H9 (cell line): Measurements from ENCODE around the gene DYRK1B. TPM values are rescaled to one million over a fixed set of nuclear protein-coding genes. Genes with fewer than 3 reads are reported as not detected.
"Not testable (repeated sequence)": the region's sequence is repeated elsewhere in the genome, so short reads cannot be mapped to it uniquely, and the experiment has no call there.

Experiments
- DNase-seq: peaks from one replicate; pipeline ENCODE4 v3.0.0-alpha.2; 2017
- H2AFZ ChIP-seq: one replicate; pipeline ENCODE4 v1.6.1; 2013; ENCODE audit warnings: mild to moderate bottlenecking, low read length, control low read depth, moderate library complexity
- H2AK5ac ChIP-seq: 2 replicates; pipeline ENCODE4 v1.6.1; 2013; ENCODE audit warnings: low read length, control low read depth, mixed read lengths; ENCODE audit not compliant: insufficient read length
- H2BK120ac ChIP-seq: one replicate; pipeline ENCODE4 v1.6.1; 2013; ENCODE audit warnings: low read depth, mild to moderate bottlenecking, low read length, control low read depth, inconsistent platforms; ENCODE audit not compliant: poor library complexity, severe bottlenecking
- H2BK12ac ChIP-seq: 2 replicates; pipeline ENCODE4 v1.6.1; 2013; ENCODE audit warnings: low read length, control low read depth, mixed read lengths, low read depth; ENCODE audit not compliant: insufficient read length
- H2BK15ac ChIP-seq: 2 replicates; pipeline ENCODE4 v1.6.1; 2013; ENCODE audit warnings: low read depth, low read length, control low read depth
- H2BK20ac ChIP-seq: one replicate; pipeline ENCODE4 v1.6.1; 2013; ENCODE audit warnings: low read depth, mild to moderate bottlenecking, low read length, control low read depth, inconsistent platforms; ENCODE audit not compliant: poor library complexity, severe bottlenecking
- H2BK5ac ChIP-seq: 2 replicates; pipeline ENCODE4 v1.6.1; 2013; ENCODE audit warnings: low read length, control low read depth, mixed read lengths; ENCODE audit not compliant: insufficient read length
- H3K14ac ChIP-seq: 2 replicates; pipeline ENCODE4 v1.6.1; 2013; ENCODE audit warnings: low read length, control low read depth; ENCODE audit not compliant: insufficient read depth
- H3K18ac ChIP-seq: 2 replicates; pipeline ENCODE4 v1.6.1; 2013; ENCODE audit warnings: low read depth, mild to moderate bottlenecking, mixed read lengths, low read length, control low read depth; ENCODE audit not compliant: insufficient read length
- H3K23ac ChIP-seq: 2 replicates; pipeline ENCODE4 v1.6.1; 2013; ENCODE audit warnings: low read length, control low read depth, mixed read lengths, low read depth; ENCODE audit not compliant: insufficient read length
- H3K23me2 ChIP-seq: 2 replicates; pipeline ENCODE4 v1.6.1; 2013; ENCODE audit warnings: low read depth, mild to moderate bottlenecking, mixed read lengths, low read length, control low read depth; ENCODE audit not compliant: insufficient read length, poor library complexity, severe bottlenecking
- H3K27ac ChIP-seq: 2 replicates; pipeline ENCODE4 v1.5.1; 2013; ENCODE audit warnings: low read length, control low read depth, mixed read lengths, low read depth; ENCODE audit not compliant: insufficient read length
- H3K27me3 ChIP-seq: 2 replicates; pipeline ENCODE4 v1.6.1; 2013; ENCODE audit warnings: low read length, control low read depth, inconsistent platforms; ENCODE audit not compliant: insufficient read depth
- H3K4ac ChIP-seq: 2 replicates; pipeline ENCODE4 v1.6.1; 2013; ENCODE audit warnings: low read depth, mild to moderate bottlenecking, control low read depth, inconsistent platforms, low read length, moderate library complexity
- H3K4me1 ChIP-seq: 2 replicates; pipeline ENCODE4 v1.6.1; 2013; ENCODE audit warnings: low read length, control low read depth, inconsistent platforms; ENCODE audit not compliant: insufficient read depth
- H3K4me2 ChIP-seq: 2 replicates; pipeline ENCODE4 v1.6.1; 2013; ENCODE audit warnings: low read length, control low read depth, mixed read lengths; ENCODE audit not compliant: insufficient read length, insufficient read depth
- H3K56ac ChIP-seq: 2 replicates; pipeline ENCODE4 v1.6.1; 2013; ENCODE audit warnings: low read depth, mild to moderate bottlenecking, mixed read lengths, low read length, control low read depth; ENCODE audit not compliant: insufficient read length
- H3K79me1 ChIP-seq: 2 replicates; pipeline ENCODE4 v1.6.1; 2013; ENCODE audit warnings: low read depth, mild to moderate bottlenecking, moderate library complexity, low read length, control low read depth, inconsistent platforms; ENCODE audit not compliant: insufficient read depth, poor library complexity, severe bottlenecking
- H3K79me2 ChIP-seq: 2 replicates; pipeline ENCODE4 v1.6.1; 2013; ENCODE audit warnings: low read length, control low read depth, inconsistent platforms; ENCODE audit not compliant: insufficient read depth
- H3K9ac ChIP-seq: 2 replicates; pipeline ENCODE4 v1.6.1; 2013; ENCODE audit warnings: low read length, control low read depth, mixed read lengths; ENCODE audit not compliant: insufficient read length; ENCODE audit errors: extremely low read depth
- H3K9me3 ChIP-seq: one replicate; pipeline ENCODE4 v1.6.1; 2013; ENCODE audit warnings: low read depth, low read length, inconsistent platforms; ENCODE audit not compliant: control insufficient read depth
- H3T11ph ChIP-seq: one replicate; pipeline ENCODE4 v1.6.1; 2013; ENCODE audit warnings: mild to moderate bottlenecking, low read length, control low read depth, inconsistent platforms
- H4K20me1 ChIP-seq: one replicate; pipeline ENCODE4 v1.6.1; 2013; ENCODE audit not compliant: control insufficient read depth, insufficient read length, insufficient read depth
- H4K5ac ChIP-seq: 2 replicates; pipeline ENCODE4 v1.6.1; 2013; ENCODE audit warnings: low read depth, mild to moderate bottlenecking, mixed read lengths, low read length, control low read depth; ENCODE audit not compliant: insufficient read length
- H4K8ac ChIP-seq: replicated peaks from 2 replicates; pipeline ENCODE4 v1.6.1; 2013; ENCODE audit warnings: low read length, control low read depth, mixed read lengths, low read depth; ENCODE audit not compliant: insufficient read length
- H4K91ac ChIP-seq: 2 replicates; pipeline ENCODE4 v1.6.1; 2013; ENCODE audit warnings: low read depth, mild to moderate bottlenecking, moderate library complexity, mixed read lengths, low read length, control low read depth; ENCODE audit not compliant: insufficient read length
- H3K27ac Mint-ChIP-seq, 3 experiments: 2 replicates in 2 of 3; 3 replicates in 1 of 3; pipeline ENCODE4 v1.8.0; 2020 to 2021; ENCODE audit warnings: mixed read lengths in 3 of 3, mild to moderate bottlenecking in 1 of 3, moderate library complexity in 1 of 3
- H3K27me3 Mint-ChIP-seq: 2 replicates; pipeline ENCODE4 v1.8.0; 2021; ENCODE audit warnings: low read depth, mild to moderate bottlenecking, moderate library complexity, mixed read lengths
- H3K36me3 Mint-ChIP-seq, 3 experiments: 2 replicates in 2 of 3; 3 replicates in 1 of 3; pipeline ENCODE4 v1.8.0; 2020 to 2021; ENCODE audit warnings: low read depth in 3 of 3, mixed read lengths in 3 of 3; ENCODE audit not compliant: insufficient read depth in 1 of 3
- H3K4me1 Mint-ChIP-seq, 2 experiments: 2 replicates each; pipeline ENCODE4 v1.8.0; 2020; ENCODE audit warnings: mixed read lengths in 2 of 2
- H3K4me3 Mint-ChIP-seq, 2 experiments: 2 replicates in 1 of 2; 3 replicates in 1 of 2; pipeline ENCODE4 v1.8.0; 2020 to 2021; ENCODE audit warnings: mild to moderate bottlenecking in 2 of 2, mixed read lengths in 2 of 2, moderate library complexity in 1 of 2
- H3K9me3 Mint-ChIP-seq, 2 experiments: 2 replicates in 1 of 2; 3 replicates in 1 of 2; pipeline ENCODE4 v1.8.0; 2020; ENCODE audit warnings: mild to moderate bottlenecking in 2 of 2, mixed read lengths in 2 of 2, moderate library complexity in 1 of 2
- WGBS: extraction: QIAGEN DNeasy Blood & Tissue Kit; methylation state at CpG from one replicate; pipeline ENCODE4 v1.1.7; 2013; ENCODE audit warnings: missing lambda C conversion rate, low lambda C conversion rate, mixed read lengths; ENCODE audit not compliant: insufficient read length; ENCODE audit errors: extremely low coverage; 5-methylcytosine and 5-hydroxymethylcytosine counted together
- total RNA-seq: library from RNA; stranded (reverse); gene quantifications from 2 replicates; pipeline ENCODE4 v1.2.1, GENCODE V29; 2021

DYRK1B gene
- total RNA-seq, 1 experiment from 2014 or later, result 14.3 TPM

DNA sequence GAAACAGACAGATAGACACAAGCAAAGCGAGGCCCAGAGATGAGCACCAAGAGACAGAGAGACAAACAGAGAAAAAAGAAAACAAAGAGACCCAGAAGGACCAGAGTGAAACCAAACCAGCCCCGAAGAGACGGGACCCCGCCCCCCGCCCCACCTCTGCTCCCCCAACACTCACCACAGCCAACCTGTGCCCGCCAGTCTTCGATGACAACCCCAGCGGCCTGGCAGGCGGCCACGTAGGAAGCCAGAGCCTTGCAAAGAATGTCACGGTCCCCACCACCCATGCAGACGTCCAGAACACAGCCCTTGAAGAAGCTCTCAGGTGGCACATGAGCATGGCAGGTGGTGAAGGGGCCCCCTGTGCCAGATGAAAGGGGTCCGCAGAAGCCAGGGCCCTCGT lies 43.5 kb upstream of the DYRK1B start:
- H3K56ac ChIP-seq, H3K4me3 Mint-ChIP-seq, H2BK20ac ChIP-seq, H2BK120ac ChIP-seq, H3K79me2 ChIP-seq, H3K36me3 Mint-ChIP-seq, DNase-seq, H4K20me1 ChIP-seq, H3K27me3 ChIP-seq, H3K14ac ChIP-seq, H3K4me2 ChIP-seq, H3K79me1 ChIP-seq, H3K9ac ChIP-seq, H4K5ac ChIP-seq, H3K18ac ChIP-seq, H2BK12ac ChIP-seq, H3K23me2 ChIP-seq, H4K8ac ChIP-seq, H2AK5ac ChIP-seq, H3K4me1 Mint-ChIP-seq, H3T11ph ChIP-seq, H3K27me3 Mint-ChIP-seq, H3K27ac ChIP-seq, H3K4ac ChIP-seq, H3K9me3 Mint-ChIP-seq, H2BK5ac ChIP-seq, H3K9me3 ChIP-seq, H2BK15ac ChIP-seq, H3K4me1 ChIP-seq, H3K23ac ChIP-seq, H4K91ac ChIP-seq, H2AFZ ChIP-seq: not testable (repeated sequence)
- peak overlapping the region in 1 of 3 experiments; percentile 48; a peak in 1 of 7 replicates for H3K27ac Mint-ChIP-seq
- no CpG with 5 or more reads among the region's 14 CpGs for WGBS

DNA sequence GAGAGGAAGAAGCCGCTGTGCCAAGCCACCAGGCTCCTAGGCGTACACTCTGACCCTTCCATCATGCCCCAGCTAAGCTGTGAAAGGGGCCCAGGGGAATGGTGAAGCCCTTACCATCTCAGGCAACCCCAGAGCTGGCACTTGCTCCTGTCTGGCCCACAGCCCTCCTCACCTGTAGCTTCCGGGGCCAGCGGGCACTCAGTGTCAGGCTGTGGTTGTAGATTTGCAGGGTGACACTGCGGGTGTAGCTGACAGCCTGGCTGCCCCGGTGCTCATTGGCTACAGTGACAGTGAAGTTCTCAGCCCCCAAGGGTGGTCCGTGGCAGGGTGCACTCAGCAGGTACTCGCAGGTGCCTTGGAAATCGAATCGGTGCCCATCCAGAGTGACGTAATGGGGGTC lies 42.5 kb upstream of the DYRK1B start:
- H2BK12ac ChIP-seq, H2BK15ac ChIP-seq, H2BK5ac ChIP-seq, H3K27me3 Mint-ChIP-seq, H3K4me1 Mint-ChIP-seq, H2BK20ac ChIP-seq, H3K27ac ChIP-seq, H3K4me2 ChIP-seq, DNase-seq, H3K56ac ChIP-seq, H3T11ph ChIP-seq, H4K91ac ChIP-seq, H3K9ac ChIP-seq, H3K18ac ChIP-seq, H3K4ac ChIP-seq, H3K27me3 ChIP-seq, H2BK120ac ChIP-seq, H4K8ac ChIP-seq, H3K27ac Mint-ChIP-seq, H3K4me1 ChIP-seq, H3K23ac ChIP-seq, H4K5ac ChIP-seq, H2AFZ ChIP-seq, H3K4me3 Mint-ChIP-seq, H3K36me3 Mint-ChIP-seq, H3K79me1 ChIP-seq, H3K9me3 Mint-ChIP-seq, H3K79me2 ChIP-seq, H3K14ac ChIP-seq, H2AK5ac ChIP-seq, H3K9me3 ChIP-seq, H3K23me2 ChIP-seq, H4K20me1 ChIP-seq: not testable (repeated sequence)
- no CpG with 5 or more reads among the region's 11 CpGs for WGBS
